ENCODE data around the gene TECR. TPM values are rescaled to one million over a fixed set of nuclear protein-coding genes. Genes with fewer than 3 reads are reported as not detected.

TECR gene
- total and polyA plus RNA-seq, 2 donors (not counting 3 experiments of a cell fraction or from before 2014, with no cell fraction given), result 109 to 193 TPM

DNA sequence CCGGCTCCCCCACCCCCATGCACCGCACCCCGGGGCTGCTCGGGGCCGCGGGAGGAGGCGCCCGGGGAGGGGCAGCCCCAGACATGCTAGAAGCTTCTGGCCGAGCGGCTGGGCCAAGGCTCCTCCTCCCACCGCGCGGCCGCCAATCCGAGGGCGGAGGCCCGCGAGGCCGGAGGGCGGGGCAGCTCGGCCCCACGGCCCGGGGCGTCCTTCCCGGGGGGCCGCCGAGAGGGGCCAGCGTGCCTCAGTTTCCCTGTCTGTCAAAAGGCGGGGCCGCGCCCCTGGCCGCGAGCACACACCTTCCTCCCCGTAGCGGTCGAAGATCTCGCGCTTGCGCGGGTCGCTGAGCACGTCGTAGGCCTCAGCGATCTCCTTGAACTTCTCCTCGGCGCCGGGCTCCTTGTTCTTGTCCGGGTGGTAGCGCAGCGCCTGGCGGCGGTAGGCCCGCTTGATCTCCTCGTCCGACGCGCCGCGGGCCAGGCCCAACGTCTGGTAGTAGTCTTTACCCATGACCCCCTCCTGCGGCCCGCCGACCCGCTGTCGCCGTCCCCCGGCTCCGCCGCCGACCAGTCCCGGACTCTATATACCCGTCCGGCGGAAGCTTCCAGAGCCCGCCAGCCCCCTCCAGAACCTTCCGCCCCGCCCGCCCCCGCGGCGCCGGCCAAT, 11.4 kb upstream of the TECR start, which contains the start of gene DNAJB1:
TSS of gene DNAJB1 (minus strand) at position 558 of the 666 bp plus-strand sequence. CDS start at position 510, 48 bp downstream.
- peak; percentile 98 for TF ChIP-seq POLR2AphosphoS5 (IDR thresholded peaks at IDR 0.05; ENCODE audit: insufficient read depth, low read depth, low read length)
- peak; percentile 99 for TF ChIP-seq POLR2A (IDR thresholded peaks at IDR 0.05; ENCODE audit: low read depth, low read length)
- TF ChIP-seq, protein P1, sequence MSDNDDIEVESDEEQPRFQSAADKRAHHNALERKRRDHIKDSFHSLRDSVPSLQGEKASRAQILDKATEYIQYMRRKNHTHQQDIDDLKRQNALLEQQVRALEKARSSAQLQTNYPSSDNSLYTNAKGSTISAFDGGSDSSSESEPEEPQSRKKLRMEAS (IDR thresholded peaks at IDR 0.05; ENCODE audit: insufficient read depth, insufficient read length), result no peak
- no peaks in the 10 kb centered on the region for H3K9me3 ChIP-seq (replicated peaks; ENCODE audit: control insufficient read depth, insufficient read depth, low read length)
- DNase-seq (ENCODE audit: low read depth, low spot score) (peak; percentile 78), FAIRE-seq (no peak)
- CTCF ChIA-PET, result interaction anchor here (1.0 to 2.9 kb wide), 9 partner anchors 12 to 54 kb away, joined by 3 to 22 read pairs (median 7); partner anchors contain the start of genes NDUFB7 and PTGER1
- peak within 1 kb of the TSS; percentile 91 for H3K27ac ChIP-seq (ENCODE audit: insufficient read depth, low read depth, low read length)
- peak within 1 kb of the TSS; percentile 59 to 93 (median 85) for H3K4me3 ChIP-seq (replicated peaks in 1 of 3; ENCODE audit: insufficient read depth in 1 of 3, low read depth in 1 of 3, low read length in 3 of 3)
- H3K9ac ChIP-seq (replicated peaks; ENCODE audit: extremely low read depth, insufficient read depth, low read length), result peak within 1 kb of the TSS; percentile 98
- POLR2A ChIA-PET, result interaction anchor here (0.5 to 2.8 kb wide), 13 partner anchors 8 to 1739 kb away, joined by 3 to 27 read pairs (median 5); partner anchors contain the start of gene GIPC1
- peaks cover 12 to 13% of the 10 kb centered on the region in 2 experiments for H3K36me3 ChIP-seq (ENCODE audit: control insufficient read depth in 2 of 2, extremely low read depth in 1 of 2, insufficient read depth in 2 of 2, low read length in 2 of 2)
- intact Hi-C loops (cut with micrococcal nuclease), result loop anchor here (1.0 kb wide), 3 partner anchors 11 to 22 kb away; partner anchors contain the start of genes GIPC1 and TECR
- H3K9me1 ChIP-seq (replicated peaks; ENCODE audit: control insufficient read depth, extremely low read depth, insufficient read depth, low read length), result no peaks in the 10 kb centered on the region
- peaks cover 47% of the 10 kb centered on the region for H3K4me1 ChIP-seq (ENCODE audit: control insufficient read depth, extremely low read depth, insufficient read depth, low read length)
- no peaks in the 10 kb centered on the region for H3K27me3 ChIP-seq (ENCODE audit: control insufficient read depth in 2 of 2, insufficient read depth in 2 of 2, low read length in 2 of 2)
- peak within 1 kb of the TSS; percentile 94 for H3K4me2 ChIP-seq (ENCODE audit: insufficient read depth, low read length)
- peak within 1 kb of the TSS; percentile 70 for H2AFZ ChIP-seq (ENCODE audit: low read depth, low read length)
- peaks cover 33% of the 10 kb centered on the region for H3K79me2 ChIP-seq (ENCODE audit: control insufficient read depth, insufficient read depth, low read length)
- BruUV-seq (replicated peaks), result no TSS peak
- H4K20me1 ChIP-seq (replicated peaks; ENCODE audit: control insufficient read depth, extremely low read depth, insufficient read depth, low read length), result no peaks in the 10 kb centered on the region
- dilution Hi-C loops (cut with MboI; ENCODE audit: extremely low pct_ligation_motif_present, low sequenced_read_pairs), result no loop called here

- H3K9me3 ChIP-seq (replicated peaks; ENCODE audit: control insufficient read depth, insufficient read depth, low read length), result no peaks in the 10 kb centered on the region
- H3K9ac ChIP-seq (replicated peaks; ENCODE audit: extremely low read depth, insufficient read depth, low read length), result peak overlapping the region; percentile 25
- no TSS peak for BruUV-seq (replicated peaks)
- H3K27ac ChIP-seq (ENCODE audit: insufficient read depth, low read depth, low read length), result peak overlapping the region; percentile 81
- ChIA-PET POLR2A (no interaction called here), CTCF (interaction anchor here (0.9 to 1.5 kb wide), 2 partner anchors 16 to 23 kb away, joined by 3 to 4 read pairs; partner anchors contain the start of gene GIPC1)
- no peaks in the 10 kb centered on the region for H3K27me3 ChIP-seq (ENCODE audit: control insufficient read depth in 2 of 2, insufficient read depth in 2 of 2, low read length in 2 of 2)
- TF ChIP-seq MYC (IDR thresholded peaks at IDR 0.05; ENCODE audit: low read depth, low read length) (no peak), GATA2 (IDR thresholded peaks at IDR 0.05; ENCODE audit: insufficient read depth, insufficient read length, low read depth, low read length) (no peak), EZH2 (IDR thresholded peaks at IDR 0.05; ENCODE audit: borderline replicate concordance, low read depth, low read length, severe bottlenecking) (no peak), JUN (IDR thresholded peaks at IDR 0.05; ENCODE audit: borderline replicate concordance, insufficient read depth, insufficient read length, low read depth) (no peak), CTCF (IDR thresholded peaks at IDR 0.05; ENCODE audit: extremely low read depth in 1 of 2, insufficient read depth in 1 of 2, low read depth in 1 of 2, low read length in 2 of 2) (no peak), POLR2AphosphoS5 (IDR thresholded peaks at IDR 0.05; ENCODE audit: insufficient read depth, low read depth, low read length) (no peak), FOS (IDR thresholded peaks at IDR 0.05; ENCODE audit: borderline replicate concordance, insufficient read depth, low read length) (no peak), POLR2A (IDR thresholded peaks at IDR 0.05; ENCODE audit: low read depth, low read length) (no peak)
- TF ChIP-seq, protein P1 (IDR thresholded peaks at IDR 0.05; ENCODE audit: insufficient read depth, insufficient read length), result no peak
- H3K79me2 ChIP-seq (ENCODE audit: control insufficient read depth, insufficient read depth, low read length), result peaks cover 33% of the 10 kb centered on the region
- dilution Hi-C loops (cut with MboI; ENCODE audit: extremely low pct_ligation_motif_present, low sequenced_read_pairs), result no loop called here
- H3K4me2 ChIP-seq (ENCODE audit: insufficient read depth, low read length), result no peak overlapping the region
- no peaks in the 10 kb centered on the region for H3K9me1 ChIP-seq (replicated peaks; ENCODE audit: control insufficient read depth, extremely low read depth, insufficient read depth, low read length)
- H2AFZ ChIP-seq (ENCODE audit: low read depth, low read length), result no peak overlapping the region
- no peak for FAIRE-seq
- no peak overlapping the region for H3K4me3 ChIP-seq (replicated peaks in 1 of 3; ENCODE audit: insufficient read depth in 1 of 3, low read depth in 1 of 3, low read length in 3 of 3)
- intact Hi-C loops (cut with micrococcal nuclease), result no loop called here
- H3K4me1 ChIP-seq (ENCODE audit: control insufficient read depth, extremely low read depth, insufficient read depth, low read length), result peaks cover 55% of the 10 kb centered on the region
- H4K20me1 ChIP-seq (replicated peaks; ENCODE audit: control insufficient read depth, extremely low read depth, insufficient read depth, low read length), result no peaks in the 10 kb centered on the region
- no peak for DNase-seq (ENCODE audit: low read depth, low spot score)
- peaks cover 12 to 13% of the 10 kb centered on the region in 2 experiments for H3K36me3 ChIP-seq (ENCODE audit: control insufficient read depth in 2 of 2, extremely low read depth in 1 of 2, insufficient read depth in 2 of 2, low read length in 2 of 2)
These were observed 10.0 kb upstream of the TECR start for GRCh38 chr19:14519245-14519859.
